ENCODE measurements around the gene HNRNPUL1. TPM values are rescaled to one million over a fixed set of nuclear protein-coding genes. Genes with fewer than 3 reads are reported as not detected.

The HNRNPUL1 gene
- polyA plus RNA-seq, 1 donor (not counting 4 experiments of a cell fraction or from before 2014, with no cell fraction given): 48.3 TPM

- Histone ChIP-seq H3K9ac (ENCODE audit: control insufficient read depth, extremely low read depth, insufficient read depth, low read length) (peak overlapping the region; percentile 14), H3K36me3 (ENCODE audit: control insufficient read depth in 2 of 2, extremely low read depth in 1 of 2, insufficient read depth in 2 of 2, low read length in 2 of 2) (peaks cover 67 to 77% of the 10 kb centered on the region in 2 experiments)
Observed at GRCh38 chr19:41296433-41296871, 32.3 kb downstream of the HNRNPUL1 start.

GRCh38 chr19:41297628-41298347 is 33.6 kb downstream of the HNRNPUL1 start:
- peaks cover 11% of the 10 kb centered on the region for H3K4me1 ChIP-seq (ENCODE audit: control insufficient read depth, extremely low read depth, insufficient read depth, low read length)
- dilution Hi-C loops (cut with MboI; ENCODE audit: extremely low pct_ligation_motif_present, low sequenced_read_pairs): no loop called here
- H3K27ac ChIP-seq (ENCODE audit: control insufficient read depth, insufficient read depth, low read length): no peak overlapping the region
- H3K4me2 ChIP-seq (ENCODE audit: control insufficient read depth, extremely low read depth, insufficient read depth, low read depth, low read length): no peak overlapping the region
- peaks cover 2% of the 10 kb centered on the region for H3K79me2 ChIP-seq (ENCODE audit: control insufficient read depth, insufficient read depth, low read length)
- no peak overlapping the region for H2AFZ ChIP-seq (ENCODE audit: control insufficient read depth, low read length)
- peaks cover 64 to 71% of the 10 kb centered on the region in 2 experiments for H3K36me3 ChIP-seq (ENCODE audit: control insufficient read depth in 2 of 2, extremely low read depth in 1 of 2, insufficient read depth in 2 of 2, low read length in 2 of 2)
- no peaks in the 10 kb centered on the region for H3K9me1 ChIP-seq (ENCODE audit: control insufficient read depth, extremely low read depth, insufficient read depth, low read length)
- no peaks in the 10 kb centered on the region for H3K27me3 ChIP-seq (ENCODE audit: control insufficient read depth, extremely low read depth, insufficient read depth, low read length)
- DNase-seq (ENCODE audit: low read depth, low spot score) (no peak), FAIRE-seq (no peak)
- TF ChIP-seq EZH2 (IDR thresholded peaks at IDR 0.05; ENCODE audit: low read length): no peak
- TF ChIP-seq CTCF (optimal IDR thresholded peaks at IDR 0.05 in 1 of 3, IDR thresholded peaks at IDR 0.05 in 1 of 3, conservative IDR thresholded peaks at IDR 0.05 in 1 of 3; ENCODE audit: extremely low read depth in 1 of 3, insufficient read depth in 2 of 3, low read length in 3 of 3): no peak
- H3K4me3 ChIP-seq (ENCODE audit: control insufficient read depth in 2 of 3, extremely low read depth in 1 of 3, insufficient read depth in 2 of 3, low read depth in 1 of 3, low read length in 3 of 3): no peak overlapping the region
- no peak overlapping the region for H3K9ac ChIP-seq (ENCODE audit: control insufficient read depth, extremely low read depth, insufficient read depth, low read length)
- peaks cover 13% of the 10 kb centered on the region for H4K20me1 ChIP-seq (ENCODE audit: control insufficient read depth, extremely low read depth, insufficient read depth, low read length)
- H3K9me3 ChIP-seq (ENCODE audit: control insufficient read depth, low read depth, low read length): no peaks in the 10 kb centered on the region

More at GRCh38 chr19:41296433-41296871, 32.3 kb downstream of the HNRNPUL1 start:
- Histone ChIP-seq H3K27ac (ENCODE audit: control insufficient read depth, insufficient read depth, low read length) (peak overlapping the region; percentile 65), H3K4me3 (ENCODE audit: control insufficient read depth in 2 of 3, extremely low read depth in 1 of 3, insufficient read depth in 2 of 3, low read depth in 1 of 3, low read length in 3 of 3) (no peak overlapping the region), H3K27me3 (ENCODE audit: control insufficient read depth, extremely low read depth, insufficient read depth, low read length) (no peaks in the 10 kb centered on the region), H4K20me1 (ENCODE audit: control insufficient read depth, extremely low read depth, insufficient read depth, low read length) (peaks cover 13% of the 10 kb centered on the region), H3K4me2 (ENCODE audit: control insufficient read depth, extremely low read depth, insufficient read depth, low read depth, low read length) (no peak overlapping the region), H3K9me1 (ENCODE audit: control insufficient read depth, extremely low read depth, insufficient read depth, low read length) (no peaks in the 10 kb centered on the region), H2AFZ (ENCODE audit: control insufficient read depth, low read length) (no peak overlapping the region), H3K4me1 (ENCODE audit: control insufficient read depth, extremely low read depth, insufficient read depth, low read length) (peaks cover 11% of the 10 kb centered on the region), H3K79me2 (ENCODE audit: control insufficient read depth, insufficient read depth, low read length) (peaks cover 2% of the 10 kb centered on the region), H3K9me3 (ENCODE audit: control insufficient read depth, low read depth, low read length) (no peaks in the 10 kb centered on the region)
- TF ChIP-seq EZH2 (IDR thresholded peaks at IDR 0.05; ENCODE audit: low read length): no peak
- no peak for TF ChIP-seq CTCF (optimal IDR thresholded peaks at IDR 0.05 in 1 of 3, IDR thresholded peaks at IDR 0.05 in 1 of 3, conservative IDR thresholded peaks at IDR 0.05 in 1 of 3; ENCODE audit: extremely low read depth in 1 of 3, insufficient read depth in 2 of 3, low read length in 3 of 3)
- dilution Hi-C loops (cut with MboI; ENCODE audit: extremely low pct_ligation_motif_present, low sequenced_read_pairs): no loop called here
- FAIRE-seq: no peak
- DNase-seq (ENCODE audit: low read depth, low spot score): no peak
